Measurements from ENCODE around the gene TSHZ3.

The TSHZ3 gene

DNA sequence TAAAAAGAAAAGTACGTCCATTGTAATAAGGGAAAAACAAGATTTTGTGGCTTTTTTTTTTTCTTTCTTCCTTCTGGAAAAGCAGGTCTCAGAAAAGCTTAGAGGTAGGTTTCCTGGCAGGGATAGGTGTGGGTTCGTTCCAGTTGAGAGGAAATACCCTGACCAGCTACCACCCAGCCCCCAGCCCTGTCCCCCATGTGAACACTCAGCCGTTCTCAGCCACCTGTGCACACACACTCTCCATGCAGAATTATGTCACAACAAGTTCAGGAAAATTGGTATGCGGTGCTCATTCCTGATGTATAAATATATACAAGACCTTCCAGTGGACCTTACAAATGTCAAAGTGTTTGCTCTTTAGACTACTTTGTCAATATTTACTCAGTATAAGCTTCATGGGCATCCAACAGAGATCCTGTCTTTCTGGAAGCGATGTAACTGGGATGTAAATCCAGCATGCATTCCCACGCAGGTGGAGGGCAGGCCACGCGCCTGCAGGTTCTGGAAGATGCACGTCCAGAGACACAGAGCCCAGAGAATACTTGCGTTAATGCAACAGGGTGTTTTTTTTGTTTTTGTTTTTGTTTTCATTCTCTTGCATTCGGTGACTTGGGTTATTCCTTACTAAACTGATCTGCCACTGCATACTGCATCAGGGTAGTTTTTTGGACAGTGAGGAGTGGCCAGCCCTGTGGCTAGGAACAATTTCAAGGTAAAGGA is 68.8 kb downstream of the TSHZ3 start:
- DNase-seq: no peak

DNA sequence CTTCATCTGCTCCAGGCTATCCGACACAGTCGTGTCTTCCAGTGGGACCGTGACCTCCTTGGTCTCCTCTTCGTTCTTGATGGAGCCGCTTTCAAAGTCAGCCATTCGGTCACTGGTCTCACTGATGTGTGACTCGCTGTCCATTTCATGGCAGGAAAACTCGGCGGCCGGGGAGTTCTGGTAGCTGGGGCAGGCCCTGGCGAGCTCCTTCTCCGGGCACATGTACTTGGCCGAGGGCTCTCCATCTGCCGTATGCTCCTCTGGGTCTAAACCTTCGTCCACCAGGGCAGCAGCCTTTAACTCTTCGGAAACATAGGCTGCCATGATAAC is 69.8 kb downstream of the TSHZ3 start:
- DNase-seq: no peak

DNA sequence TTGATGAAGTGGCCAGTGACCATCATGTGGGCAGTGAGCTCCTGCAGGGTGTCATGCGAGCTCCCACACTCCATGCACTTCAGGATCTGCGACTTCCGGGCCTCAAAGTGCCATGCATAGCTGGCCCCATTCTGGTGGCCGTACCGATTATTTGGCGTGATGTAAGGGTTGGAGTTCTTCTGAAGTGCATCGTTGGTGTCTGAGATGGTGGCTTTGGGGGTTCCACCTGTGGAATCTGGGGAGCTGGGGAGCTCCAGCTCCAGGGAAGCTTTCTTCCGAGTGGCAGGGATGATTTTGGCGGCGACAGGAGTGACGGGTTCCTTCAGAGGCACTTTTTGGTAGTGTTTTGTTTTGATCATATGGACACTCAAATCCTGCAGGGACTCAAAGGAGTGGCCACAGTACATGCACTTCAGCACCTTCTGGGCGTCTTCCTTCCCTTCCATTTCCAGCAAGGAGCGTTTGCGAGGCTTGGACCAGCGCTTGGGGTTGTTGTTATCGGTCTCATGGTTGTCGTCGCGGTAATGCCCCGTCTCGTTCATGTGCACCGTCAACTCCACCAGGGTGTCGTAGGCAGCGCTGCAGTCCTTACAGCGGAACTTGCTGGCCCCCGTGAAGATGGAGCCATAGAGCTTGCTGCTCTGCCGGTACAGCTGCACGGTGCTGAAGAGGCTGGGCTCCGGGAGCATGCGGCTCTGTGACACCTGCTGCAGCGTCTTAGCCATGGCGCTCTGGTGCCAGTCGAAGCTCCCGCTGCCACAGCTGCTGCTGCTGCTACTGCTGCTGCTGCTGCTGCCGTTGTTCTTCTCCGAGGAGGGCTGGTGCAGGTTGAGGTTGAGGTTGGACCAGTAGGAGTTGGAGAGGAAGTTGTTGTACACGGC is 70.4 kb downstream of the TSHZ3 start:
- no peak for DNase-seq

DNA sequence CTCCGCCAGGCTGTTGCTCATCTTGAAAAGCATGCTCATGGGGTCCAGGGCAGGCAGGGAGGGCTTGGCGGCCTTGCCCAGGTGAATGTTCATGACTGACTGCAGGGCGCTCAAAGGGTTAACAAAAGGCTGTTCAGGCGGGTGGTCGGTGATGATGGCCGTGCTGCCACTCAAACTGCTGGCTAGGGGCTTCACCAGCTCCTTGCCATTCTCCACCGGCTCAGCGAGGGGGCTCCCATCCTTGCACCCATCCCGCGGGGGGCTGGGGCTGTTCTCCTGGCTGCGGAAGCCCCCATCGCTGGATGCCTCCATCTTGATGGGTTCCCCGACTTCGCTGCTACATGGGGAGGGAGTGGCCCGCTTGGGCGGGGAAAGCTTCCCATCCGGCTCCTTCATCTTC is 71.7 kb downstream of the TSHZ3 start:
- DNase-seq: no peak

DNA sequence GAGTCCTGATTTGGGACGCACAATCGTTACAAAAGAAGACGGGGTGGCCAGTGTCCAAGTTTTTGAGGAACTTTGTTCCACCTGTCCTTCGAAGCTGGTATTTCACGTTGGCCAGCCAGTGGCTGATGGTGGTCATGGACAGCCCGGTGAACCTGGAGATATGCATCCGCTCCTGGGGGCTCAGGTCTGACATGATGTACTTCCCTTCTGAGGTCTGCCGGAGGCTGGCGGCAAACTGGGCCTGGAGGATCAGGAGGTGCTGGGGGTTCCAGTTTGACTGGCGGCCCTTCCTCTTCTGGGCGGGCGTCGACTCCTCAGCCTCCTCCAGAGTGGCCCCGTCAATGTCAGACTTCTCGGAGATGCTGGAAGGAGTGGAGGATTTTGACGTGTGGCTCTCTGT is 72.4 kb downstream of the TSHZ3 start:
- no peak for DNase-seq

DNA sequence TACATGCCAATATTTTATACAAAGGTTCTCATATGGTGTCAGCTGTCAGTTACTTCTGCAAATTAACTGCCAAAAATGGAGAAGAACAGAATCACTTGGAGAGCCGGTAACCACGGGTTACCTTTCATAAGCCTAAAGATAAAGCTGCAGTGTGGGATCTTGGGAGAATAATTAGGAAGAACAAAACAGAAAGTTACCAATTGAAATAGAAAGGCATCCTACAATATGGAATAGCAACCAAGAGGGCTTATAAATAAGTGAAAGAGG is 74.2 kb downstream of the TSHZ3 start:
- DNase-seq: no peak

DNA sequence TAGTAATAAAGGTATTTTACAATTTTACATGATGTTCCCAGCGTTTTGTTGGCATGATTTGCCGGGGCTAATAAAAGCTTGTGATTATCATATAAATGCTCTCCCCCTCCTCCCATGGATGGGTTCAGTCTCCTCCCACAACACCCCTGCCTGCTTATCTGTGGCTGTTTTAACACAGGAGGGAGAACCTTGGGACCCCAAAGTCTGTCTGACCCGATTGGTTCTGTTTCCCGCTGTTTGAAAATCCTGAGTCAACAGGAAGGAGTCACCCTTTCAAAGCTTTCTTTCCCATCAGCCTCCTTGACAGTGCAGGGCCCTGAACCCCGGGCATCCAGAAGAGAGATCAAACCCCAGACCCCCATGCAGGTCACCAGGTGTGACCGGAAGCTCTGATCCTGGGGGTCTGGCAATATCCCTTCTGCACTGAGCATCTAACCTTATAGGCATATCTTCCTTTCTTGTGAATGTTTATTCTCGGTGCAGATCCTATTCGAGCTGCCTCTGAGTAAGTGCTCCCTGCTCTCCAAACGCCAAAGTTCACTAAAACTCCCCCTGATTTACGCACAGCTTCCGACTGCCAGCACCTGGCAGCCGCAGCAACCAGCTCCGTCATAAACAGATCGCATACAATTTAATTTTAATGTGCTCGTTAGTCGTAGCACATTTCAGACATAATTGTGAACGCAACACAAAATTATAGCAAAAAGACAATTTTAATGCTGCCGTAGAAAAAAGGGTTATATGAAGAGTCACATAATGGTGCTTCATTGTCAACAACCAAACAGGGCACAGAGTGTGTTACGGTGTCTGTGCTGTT is 74.8 kb downstream of the TSHZ3 start:
- DNase-seq: no peak

DNA sequence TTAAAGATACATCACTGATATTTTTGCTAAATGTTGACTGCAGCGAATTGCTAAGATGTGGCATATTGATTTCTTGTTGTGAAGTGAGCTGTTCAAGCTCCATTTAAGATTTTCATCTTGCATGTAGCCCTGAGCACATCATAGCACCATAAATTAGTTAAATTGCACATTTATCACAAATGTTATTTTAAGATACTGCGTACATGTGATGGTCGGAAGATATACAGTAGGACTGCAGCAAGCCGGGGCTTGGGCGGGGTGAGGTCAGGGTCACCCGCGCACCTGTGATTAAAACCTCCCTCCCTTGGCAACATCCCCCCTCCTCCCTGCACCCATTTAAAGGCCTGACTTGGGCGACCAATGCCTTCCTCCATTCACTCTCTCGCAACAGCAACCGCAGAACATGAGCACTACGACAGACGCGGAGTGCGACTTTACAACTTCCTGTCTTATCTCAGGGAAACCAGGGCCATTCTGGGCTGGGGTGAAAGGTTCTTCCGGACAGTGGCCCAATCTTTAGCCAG is 76.6 kb downstream of the TSHZ3 start:
- no peak for DNase-seq

DNA sequence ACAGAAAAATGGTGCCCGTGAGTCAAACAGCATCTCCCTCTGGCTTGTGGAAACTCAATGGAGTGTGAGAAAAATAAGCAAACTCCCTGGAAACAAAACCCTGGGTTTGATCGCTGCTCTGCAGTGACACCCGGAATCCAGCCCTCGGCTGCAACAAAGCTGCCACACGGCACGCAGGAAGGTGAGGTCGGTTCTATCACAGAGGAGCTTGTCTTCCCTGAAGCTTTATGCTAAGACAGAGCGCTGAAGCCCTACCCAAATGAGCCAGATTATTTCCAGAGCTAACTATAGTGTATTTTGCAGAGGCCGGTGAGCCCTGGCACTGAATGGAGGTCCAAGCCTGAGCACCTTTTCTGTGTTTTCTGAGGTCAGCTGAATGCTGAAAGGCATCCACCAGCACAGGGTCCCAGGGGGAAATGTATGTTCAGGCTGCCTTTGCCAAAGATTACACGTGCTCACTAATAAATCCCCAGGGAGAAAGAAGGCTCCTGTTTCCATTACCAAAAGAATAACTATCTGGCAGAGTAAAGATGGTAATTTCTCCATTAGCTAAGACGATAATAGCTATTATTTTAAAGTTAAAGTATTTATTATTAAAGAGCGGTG is 77.8 kb downstream of the TSHZ3 start:
- DNase-seq: no peak

DNA sequence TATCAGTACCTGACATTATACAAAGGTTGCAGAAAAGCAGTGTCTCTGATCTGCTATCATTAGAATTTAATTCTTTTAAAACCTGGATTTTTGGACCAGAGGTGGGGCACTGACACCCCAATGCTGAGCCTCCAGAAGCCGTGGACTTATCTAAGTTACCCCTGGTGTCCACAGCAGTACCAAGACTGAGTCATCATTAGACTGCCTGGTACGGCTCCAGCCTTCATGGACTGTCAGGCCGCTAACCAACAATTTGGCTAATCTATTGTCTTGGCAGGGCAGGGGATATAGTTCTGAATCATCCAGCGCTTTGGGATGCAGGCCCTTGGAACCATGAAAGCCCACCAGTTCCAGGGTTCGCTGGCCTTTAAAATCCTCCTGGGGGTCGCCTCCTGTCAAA is 78.3 kb downstream of the TSHZ3 start:
- DNase-seq: no peak

DNA sequence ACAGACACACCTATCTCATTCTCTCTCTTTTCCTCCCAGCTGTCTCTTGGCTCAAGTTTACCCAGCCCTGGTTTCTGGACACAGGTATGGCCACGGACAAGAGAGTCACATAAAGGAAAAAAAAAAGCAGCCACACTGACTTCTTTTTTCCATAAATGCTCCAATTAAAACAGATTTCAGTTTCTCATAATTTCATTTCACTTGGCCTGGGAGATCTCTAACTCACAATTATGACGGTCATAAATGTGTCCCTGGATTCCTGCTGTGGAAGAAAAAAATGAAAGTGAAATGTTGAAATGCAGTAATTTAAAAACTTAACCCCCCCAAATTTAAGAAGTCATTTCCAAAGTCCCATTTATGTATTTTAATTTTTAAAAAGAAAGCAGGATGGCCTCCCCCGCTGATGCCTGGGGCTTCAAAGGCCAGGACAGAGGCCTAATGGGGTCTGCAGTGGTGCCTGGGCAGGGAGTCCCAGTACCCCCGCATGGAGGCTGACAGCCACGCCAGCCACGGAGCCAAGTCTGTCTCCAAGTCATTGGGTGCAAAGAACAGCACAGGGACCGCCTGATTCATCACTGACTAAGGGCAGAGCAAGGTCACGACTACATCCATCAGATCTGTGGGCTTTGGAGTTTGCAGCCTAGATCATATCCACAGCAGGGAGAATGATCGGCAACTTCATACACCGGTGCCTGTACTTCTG is 79.7 kb downstream of the TSHZ3 start:
- DNase-seq: no peak

DNA sequence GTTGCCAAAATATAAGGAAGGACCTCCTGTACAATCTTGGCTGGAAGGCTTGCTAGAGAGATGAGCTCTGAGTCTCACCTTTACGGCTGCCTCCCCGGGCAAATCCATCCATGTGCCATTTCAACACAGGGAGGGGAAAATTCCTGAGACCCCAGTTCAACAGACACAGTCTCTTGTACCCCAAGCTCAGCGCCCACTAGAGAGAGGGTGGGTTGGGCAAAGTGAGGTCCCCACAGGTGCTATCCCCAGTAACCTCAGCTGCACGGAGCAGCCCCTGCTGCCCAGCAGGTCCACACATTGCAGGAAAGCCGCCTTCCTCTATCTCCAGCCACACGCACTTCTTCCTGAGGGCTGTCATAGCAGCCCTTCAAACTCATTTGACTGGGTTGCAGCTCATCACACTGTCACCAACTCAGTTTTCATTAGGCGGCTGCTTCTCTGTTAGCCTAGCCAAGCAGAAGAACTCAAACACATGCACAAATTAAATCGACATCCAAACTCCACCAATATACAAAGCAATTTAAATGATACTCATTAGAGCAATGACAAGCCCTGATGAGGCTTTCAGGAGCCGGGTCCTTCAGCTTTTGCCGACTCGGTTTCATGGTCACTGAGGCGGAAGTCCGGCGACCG is 80.4 kb downstream of the TSHZ3 start:
- DNase-seq: no peak

DNA sequence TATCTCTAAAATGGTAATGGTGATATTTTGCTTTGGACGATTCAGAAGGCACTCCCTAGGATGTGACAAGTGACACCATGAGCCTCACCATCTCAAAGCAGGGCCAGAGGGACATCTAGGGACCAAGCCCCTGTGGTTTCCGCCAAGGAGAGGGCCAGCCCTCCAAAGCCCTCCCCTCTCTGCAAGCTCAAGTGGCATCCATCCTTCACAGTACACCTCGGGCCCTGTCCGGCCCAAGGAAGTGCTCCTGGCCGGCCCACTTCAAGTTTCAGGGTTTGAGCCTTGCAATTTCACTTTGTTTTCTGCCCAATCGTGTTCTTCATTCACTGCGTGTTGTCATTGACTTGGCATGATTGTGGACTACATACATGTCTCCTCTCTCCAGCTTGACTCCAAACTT is 82.5 kb downstream of the TSHZ3 start:
- DNase-seq: no peak

DNA sequence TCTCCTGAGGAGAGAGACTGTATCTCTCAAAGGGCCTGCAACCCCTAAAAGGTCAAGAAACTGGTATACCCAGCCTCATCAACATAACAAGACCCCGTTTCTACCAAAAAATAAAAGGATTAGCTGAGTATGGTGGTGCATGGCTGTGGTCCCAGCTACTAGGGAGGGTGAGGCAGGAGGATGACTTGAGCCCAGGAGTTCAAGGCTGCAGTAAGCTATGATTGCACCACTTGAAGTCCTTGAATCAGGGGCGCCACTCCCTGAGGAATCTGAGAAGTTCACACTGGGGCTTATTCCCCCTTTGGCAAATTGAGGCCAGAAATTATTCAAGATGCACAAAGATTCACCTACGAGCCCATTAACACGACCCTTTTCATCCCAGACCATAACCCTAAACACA is 83.0 kb downstream of the TSHZ3 start:
- no peak for DNase-seq

DNA sequence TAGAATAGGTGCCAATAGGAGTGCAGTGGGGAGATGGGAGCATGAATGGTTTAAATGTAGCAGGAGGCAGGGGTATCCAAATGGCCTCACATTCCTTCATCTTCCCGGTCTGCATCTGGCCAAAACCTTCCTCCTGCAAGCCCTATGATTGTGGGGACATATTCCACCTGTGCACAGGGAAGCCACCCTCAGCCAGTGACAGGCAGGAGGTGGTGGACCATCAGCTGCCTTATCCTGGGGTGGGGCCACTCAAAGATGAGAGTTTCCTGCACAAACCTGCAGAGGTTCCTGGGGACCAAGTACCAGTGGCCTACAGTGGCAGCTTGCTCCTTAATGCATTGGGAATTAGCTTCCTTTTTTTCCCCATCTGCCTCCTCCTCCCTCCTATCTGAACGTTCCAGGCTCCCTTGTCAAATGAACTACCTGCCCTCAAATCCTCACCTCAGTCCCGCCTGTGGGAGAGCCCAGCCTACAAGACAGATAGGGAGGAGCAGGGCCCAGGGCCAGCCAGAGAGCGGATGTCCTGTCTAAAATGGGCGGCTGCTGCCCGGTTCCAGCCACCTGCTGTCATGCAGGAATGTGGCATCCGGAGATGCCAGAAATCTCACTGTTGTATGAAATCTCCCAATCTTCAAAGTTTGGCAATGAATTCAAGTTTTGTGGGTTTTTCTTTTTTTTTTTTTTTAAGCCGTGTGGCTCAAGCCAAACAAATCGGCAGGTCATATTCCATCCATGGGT is 85.0 kb downstream of the TSHZ3 start:
- DNase-seq: no peak

DNA sequence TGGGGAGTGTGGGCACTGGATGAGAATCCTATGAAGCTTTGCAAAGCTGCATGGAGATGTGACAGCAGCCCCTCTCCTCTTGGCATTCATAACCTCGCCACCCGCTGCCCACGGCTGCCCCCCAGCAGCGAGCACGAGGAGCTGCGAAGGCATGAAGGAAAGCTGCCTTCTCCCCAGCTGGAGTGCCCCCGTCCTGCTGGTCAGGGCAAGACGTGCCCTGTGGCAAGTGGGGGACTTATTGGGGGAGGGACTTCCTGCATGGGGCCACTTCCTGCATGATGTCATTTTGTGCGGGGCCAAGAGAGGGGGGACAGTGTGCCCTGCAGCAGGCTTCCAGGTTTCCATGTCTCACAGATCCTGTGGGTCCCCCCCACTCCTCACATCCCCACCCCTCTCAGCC is 85.9 kb downstream of the TSHZ3 start:
- no peak for DNase-seq

DNA sequence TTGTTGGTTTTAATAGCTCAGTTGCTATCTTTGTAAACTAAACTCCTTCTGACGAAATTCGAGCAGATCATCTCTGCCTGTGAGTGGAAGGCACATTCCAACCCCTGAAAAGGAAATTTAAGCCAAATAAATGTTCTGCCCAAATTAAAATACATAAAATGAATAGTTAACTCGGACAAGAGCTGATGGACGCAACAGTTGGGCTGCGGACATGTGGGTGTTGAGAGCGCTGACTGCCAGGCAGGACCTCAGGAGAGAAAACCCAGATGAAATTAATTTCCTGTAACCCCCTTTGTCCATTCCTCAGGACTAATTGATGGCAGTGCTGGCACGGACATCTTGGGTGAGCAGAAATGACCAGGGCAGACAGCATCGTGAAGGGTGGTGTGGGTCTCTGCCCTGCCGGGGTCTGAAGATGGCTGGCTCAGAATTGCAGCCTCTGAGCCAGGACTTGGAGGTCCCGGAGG is 86.5 kb downstream of the TSHZ3 start:
- no peak for DNase-seq

DNA sequence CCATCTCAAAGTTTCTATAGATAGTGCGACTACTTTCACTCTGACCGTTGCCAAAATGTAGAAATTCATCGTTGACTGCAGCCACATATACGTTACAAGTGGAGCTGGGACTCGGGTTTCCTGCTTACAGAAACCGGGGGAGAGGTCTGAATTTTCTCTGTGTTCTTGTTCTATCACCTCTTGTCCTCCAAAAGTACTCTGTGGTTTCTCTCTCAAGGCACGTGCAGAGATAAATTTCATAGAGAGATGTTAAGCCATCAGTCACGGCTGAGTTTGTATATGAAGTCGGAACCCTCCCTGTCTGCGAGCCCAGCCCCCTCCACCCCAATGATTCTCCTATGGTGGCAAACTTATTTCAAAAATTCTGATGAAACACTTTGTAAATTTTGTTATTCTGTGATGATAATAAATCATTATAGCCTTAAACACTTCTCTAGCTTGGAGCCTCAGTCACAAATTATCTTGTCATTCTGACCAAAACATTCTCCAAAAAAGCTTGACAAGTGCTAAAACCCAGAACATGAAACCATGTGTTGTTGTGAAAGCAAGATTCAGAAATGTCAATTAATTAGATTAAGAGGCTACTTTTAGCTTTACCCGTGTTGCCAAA is 87.5 kb downstream of the TSHZ3 start:
- DNase-seq: no peak

DNA sequence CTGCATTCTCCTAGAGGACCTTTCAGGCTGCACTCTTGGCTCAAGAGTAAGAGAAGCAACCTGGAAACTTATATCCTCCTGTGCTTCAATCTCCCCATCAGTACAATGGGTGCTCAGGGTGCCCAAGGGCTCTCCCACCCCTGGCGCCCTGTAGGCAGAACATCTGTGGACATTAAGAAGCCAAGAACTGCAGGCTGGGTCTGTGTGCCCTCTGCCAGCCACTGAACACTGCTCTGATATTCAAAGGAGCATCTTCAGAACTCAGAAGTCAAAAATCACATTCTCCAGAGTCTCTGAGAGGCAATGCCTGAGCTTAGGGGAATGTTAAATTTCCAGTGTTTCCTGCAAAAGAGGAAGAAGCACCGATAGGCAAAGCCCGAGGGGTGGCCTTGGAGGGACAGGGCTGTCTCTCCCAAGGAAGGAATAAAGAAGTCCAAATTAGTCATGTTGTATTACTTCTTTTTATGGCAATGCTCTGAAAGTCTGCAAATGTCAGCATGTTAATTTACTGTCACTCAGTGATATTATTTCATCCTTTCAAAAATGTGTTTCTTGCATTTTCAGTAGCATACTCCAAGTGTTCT is 88.1 kb downstream of the TSHZ3 start:
- DNase-seq: no peak

DNA sequence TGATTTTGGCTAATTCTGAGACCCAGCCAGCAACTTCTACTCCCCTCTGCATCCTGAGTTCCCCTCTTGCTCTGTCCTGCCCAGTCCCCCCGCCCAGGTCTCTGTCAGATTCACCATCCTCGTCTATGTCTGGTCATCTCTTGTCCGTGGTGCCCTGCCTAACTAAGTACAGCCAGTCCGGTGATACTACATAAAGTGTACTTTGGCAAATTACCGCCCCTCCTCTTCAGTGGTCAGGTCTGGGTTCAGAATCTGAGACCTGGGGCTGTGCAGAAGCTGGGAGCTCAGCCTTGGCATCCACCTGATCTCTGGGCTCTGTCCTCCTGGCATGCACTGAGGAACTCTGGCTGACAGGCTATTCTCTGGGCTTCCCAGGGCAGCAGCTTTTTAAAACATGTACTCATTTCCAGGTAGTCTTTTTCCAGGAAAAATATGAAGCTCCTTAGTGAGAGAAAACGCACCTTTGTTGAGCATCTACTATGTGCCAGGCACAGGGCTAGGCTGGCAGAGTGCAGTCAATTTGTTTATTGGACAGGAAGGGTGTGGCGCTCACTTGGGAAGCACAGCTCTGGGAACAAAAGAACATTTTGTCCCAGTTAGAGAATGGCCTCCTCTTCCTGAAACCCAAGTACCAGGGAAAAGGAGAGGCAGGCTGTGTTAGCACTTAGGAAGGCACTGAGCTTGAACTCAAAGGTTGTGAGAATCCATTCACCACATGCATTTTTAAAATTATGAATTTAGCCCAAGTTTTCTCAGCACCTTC is 88.9 kb downstream of the TSHZ3 start:
- no peak for DNase-seq

Data from activated naive CD4-positive, alpha-beta T cell treated with anti-CD3 and anti-CD28 coated beads, Interleukin-2, amount 50 U/mL, for 16 hours (primary cell).